ENCODE results near the gene TMBIM1.

The TMBIM1 gene

DNA sequence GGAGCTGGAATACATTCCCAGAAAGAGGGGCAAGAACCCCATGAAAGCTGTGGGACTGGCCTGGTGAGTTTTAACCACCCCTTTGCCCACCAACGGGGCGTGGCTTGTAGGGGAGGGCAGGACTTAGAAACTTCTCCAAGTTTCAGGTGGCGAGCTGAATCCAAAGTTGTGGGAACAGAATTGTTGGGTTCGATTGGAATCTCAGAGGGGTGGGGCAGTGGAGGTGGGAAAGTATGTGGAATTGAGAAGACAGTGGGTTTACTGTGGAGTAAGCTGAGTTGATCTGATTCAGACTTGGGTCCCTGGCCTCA, 20.9 kb downstream of the TMBIM1 start:
- DNase-seq, result no peak

DNA sequence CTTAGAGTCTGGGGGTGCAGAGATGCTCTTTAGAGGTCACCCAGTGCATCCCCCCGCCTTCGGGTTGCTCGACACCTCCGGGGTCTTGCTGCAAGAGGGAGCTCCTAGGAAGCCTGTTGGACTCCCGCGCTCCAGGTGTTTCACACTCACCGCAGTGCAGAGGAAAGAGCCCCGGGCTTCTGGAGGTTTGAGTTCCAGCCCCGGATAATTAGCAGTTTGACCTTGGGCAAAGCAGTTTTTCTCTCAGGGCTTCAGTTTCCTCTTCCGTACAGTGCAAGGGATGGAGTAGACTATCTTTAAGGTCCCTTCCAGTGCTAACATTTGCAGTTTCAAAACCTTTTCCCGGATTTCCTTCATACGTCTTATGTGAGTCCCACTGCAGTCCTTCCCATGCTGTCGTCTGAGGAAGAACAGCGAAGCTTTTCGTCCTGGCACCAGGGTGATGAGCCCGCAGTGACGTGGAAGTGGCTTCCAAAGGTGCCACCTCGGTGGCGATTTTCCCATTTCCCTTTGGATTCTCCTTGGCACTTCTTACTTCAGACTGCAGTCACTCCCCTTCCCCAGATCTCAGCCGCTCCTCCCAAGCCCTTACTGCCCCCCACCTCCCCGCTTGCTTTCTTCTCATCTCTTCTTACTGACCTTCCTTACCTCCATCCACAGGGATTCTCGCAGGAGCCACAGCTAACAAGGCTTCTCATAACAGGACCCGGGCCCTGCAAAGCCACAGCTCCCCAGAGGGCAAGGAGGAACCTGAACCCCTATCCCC, 21.4 kb downstream of the TMBIM1 start:
- DNase-seq, result no peak

DNA sequence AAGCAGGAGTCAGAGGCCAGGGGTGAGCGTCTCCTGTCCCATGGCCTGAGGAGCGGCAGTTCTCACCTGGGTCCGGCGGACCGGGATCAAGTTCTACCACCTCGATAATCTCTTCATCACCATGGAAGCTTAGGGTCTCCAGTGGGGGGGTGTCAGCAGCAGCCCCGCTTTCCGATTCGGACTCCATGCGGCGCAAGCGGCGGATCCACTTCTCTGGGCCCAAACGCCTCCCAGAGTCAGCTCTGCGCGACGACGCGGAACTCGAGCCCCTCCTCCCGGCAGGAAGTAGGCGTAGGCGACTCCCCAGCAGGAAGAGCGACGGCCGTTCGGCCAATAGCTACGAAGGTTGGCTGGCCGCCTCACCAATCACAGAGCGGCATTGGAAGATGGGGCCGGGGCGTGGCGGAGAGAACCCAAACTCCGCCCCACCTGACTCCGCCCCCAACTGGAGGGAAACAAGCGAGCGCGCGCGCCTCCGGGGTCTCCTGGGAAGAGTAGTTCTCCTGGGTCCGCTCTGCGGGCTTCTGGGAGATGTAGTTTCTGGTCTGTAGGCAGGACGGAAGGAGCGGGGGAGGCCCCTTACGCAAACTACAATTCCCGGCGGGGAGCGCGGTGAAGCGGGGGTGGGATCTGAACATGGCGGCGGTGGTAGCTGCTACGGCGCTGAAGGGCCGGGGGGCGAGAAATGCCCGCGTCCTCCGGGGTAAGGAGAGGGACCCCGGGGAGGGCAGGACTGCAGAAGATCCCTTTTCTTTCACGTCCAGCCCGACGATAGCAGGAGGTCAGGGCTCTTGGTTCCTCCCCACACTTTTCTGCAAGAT, 22.2 kb downstream of the TMBIM1 start, which contains the start of the genes AAMP and PNKD:
TSS of gene AAMP (minus strand) at position 238 of the 821 bp plus-strand sequence. CDS start at position 187, 51 bp downstream.
TSS of gene PNKD (plus strand) at position 620 of the 821 bp plus-strand sequence. CDS start at position 637, 17 bp downstream.
- DNase-seq, result peak; percentile 100

DNA sequence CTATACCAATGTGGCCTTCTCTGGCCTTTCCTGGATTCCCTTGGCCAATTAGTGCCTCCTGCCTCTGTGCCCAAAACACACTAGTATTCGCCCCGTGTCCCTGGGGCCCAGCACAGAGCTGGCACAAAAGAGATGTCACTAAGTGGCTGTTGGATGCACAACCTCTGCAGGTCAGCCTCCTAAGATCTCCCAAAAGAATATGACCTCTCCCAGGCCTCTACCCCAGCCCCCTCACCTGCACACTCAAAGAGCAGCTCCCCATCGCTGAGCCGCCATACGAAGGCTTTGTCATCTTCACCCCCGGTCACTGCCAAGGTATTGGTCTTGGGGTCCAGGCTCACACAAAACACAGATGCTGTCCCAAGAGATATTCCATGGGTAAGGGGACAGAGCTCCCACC, 25.0 kb downstream of the TMBIM1 start:
- DNase-seq, result no peak

DNA sequence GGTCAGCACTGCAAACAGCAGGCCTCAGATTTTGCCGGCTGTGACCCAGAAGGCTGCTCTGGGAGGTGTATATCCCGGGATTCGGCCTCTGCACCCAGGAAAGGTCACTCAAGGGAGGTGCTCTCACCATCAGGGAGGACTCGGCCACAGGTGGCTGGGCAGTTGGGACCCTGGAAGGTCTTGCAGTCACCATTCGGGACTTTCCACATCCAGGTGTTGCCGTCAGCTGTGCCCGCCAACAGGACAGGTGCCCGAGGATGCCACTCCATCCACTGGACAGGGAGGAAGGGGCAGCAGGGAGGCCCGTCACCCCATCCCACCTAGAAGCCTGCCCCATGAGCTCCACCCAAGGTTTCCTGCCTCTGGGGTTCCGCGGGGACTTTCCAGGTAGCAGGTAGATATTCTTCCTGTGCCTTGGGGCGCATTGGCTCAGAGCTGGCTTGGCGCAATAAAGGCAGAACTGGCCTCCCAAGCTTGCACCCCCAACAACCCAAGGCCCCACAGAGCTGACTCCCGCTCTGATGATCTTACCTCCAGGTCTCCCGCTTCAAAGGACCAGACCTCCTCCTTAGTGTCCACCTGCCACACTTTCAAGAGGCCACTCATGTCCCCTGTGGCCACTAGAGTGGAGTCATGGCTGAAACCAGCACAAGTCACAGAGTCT, 25.9 kb downstream of the TMBIM1 start:
- DNase-seq, result no peak

DNA sequence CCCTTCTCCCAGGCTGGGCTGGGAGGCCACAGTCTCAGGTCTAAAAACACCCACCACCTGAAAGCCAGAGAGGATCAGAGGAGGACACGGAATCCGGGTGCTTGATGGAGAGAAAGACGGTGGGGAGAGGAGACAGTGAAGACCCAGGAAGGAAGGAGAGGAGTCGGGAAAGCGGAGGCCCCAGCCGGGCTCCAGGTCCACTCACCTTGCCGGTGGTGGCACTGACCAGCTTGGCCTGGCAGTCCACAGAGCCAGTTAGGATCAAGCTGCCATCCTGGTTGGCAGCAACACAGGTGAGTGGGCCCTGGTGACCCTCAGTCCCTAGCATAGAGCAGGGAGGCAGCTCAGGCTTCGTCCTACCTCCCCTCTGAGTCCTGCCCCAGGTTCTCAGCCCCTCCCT, 26.7 kb downstream of the TMBIM1 start:
- DNase-seq, result no peak

DNA sequence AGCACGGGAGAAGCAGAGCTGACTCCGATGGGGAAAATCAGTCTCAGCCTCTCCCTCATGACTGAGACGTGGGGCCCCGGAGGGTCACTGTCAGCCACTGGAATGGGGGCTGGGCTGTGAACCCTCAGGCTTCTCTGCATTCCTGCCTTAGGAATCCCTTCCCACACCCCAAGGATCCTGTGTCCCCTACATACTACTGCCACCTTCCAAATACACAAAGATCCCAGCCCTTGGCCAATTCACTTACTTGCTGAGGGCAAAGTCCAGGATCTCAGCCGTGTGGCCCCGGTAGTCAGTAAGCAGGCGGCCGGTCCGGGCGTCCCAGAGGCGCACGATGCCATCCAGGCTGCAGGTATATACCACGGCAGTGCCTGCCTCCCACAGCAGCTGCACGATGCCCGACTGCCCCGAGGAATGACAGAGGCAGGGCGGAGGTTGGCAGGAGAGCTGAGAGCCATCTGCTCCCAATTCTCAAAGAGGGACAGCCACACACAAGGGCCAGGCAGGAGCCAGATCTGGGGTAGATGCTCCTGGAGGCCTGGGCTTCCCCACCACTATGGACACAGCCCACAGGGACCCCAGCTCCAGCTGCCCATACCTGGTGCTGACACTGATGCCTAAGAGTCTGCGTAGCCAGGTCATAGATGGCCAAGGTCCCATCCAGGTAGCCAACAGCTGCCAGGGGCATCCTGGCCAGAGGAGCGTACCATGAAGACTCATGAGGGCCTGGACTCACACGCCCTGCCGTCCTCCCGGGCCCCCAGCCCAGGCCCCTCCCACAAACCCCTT, 27.3 kb downstream of the TMBIM1 start:
- DNase-seq, result no peak

DNA sequence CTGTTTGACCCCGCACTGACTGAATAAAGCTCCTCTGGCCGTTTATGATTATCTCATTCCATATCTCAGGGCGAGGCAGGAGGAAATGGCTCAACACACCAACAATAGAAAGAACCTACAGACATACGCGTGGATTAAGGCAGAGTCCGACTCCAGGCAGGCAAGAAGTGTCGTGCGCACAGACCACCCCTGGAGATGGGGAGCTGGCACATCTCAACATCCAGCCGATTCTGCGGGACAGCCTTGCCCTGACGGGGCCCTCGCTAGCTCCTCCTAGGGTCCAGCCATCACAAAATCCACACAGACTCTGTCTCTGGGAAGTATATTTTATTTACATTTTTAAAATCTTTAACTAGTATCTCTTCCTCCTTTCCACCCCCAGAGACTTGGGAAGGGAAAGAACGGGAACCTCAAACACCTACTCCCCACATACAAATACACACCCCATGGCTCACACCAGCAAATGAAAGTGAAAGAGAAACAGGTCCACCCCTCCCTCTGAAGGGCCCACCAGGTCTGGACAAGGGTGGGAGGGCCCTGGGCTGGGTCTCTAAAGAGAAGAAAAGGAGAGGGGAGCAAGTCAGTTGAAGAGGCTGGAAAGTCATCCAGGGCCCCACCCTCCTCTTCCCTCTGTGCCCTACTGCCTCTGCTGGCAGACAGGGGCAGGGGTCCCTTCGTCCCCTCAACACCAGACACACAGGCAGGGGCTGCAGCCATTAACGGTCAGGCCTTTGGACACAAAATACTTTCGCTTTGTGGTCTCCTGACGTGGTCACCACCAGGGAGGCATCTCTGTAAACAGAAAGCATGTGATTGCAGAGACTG, 28.3 kb downstream of the TMBIM1 start:
- no peak for DNase-seq

DNA sequence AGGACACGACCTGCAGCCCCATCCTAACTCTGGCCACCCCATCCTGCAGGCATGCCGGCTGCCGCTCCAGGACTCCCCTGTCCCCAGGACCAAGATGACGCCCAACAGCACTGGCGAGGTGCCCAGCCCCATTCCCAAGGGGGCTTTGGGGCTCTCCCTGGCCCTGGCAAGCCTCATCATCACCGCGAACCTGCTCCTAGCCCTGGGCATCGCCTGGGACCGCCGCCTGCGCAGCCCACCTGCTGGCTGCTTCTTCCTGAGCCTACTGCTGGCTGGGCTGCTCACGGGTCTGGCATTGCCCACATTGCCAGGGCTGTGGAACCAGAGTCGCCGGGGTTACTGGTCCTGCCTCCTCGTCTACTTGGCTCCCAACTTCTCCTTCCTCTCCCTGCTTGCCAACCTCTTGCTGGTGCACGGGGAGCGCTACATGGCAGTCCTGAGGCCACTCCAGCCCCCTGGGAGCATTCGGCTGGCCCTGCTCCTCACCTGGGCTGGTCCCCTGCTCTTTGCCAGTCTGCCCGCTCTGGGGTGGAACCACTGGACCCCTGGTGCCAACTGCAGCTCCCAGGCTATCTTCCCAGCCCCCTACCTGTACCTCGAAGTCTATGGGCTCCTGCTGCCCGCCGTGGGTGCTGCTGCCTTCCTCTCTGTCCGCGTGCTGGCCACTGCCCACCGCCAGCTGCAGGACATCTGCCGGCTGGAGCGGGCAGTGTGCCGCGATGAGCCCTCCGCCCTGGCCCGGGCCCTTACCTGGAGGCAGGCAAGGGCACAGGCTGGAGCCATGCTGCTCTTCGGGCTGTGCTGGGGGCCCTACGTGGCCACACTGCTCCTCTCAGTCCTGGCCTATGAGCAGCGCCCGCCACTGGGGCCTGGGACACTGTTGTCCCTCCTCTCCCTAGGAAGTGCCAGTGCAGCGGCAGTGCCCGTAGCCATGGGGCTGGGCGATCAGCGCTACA, 29.4 kb downstream of the TMBIM1 start:
- DNase-seq, result no peak

DNA sequence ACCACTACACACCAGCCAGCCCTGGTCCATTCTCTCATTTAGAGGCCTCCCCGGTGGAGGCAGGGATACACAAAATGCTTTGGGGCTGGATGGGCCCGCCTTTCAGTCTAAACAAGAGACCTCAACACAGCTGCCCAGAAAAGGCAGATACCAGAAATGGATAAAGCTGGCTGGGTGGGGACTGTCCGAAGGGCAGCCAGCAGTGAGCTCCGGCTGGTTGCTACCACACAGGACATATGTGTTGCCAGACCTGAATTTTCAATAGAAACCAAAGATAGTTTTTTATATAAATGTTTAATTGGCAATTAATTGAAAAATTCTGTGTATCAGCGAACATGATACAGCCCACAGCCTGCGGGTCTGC, 30.1 kb downstream of the TMBIM1 start:
- no peak for DNase-seq

DNA sequence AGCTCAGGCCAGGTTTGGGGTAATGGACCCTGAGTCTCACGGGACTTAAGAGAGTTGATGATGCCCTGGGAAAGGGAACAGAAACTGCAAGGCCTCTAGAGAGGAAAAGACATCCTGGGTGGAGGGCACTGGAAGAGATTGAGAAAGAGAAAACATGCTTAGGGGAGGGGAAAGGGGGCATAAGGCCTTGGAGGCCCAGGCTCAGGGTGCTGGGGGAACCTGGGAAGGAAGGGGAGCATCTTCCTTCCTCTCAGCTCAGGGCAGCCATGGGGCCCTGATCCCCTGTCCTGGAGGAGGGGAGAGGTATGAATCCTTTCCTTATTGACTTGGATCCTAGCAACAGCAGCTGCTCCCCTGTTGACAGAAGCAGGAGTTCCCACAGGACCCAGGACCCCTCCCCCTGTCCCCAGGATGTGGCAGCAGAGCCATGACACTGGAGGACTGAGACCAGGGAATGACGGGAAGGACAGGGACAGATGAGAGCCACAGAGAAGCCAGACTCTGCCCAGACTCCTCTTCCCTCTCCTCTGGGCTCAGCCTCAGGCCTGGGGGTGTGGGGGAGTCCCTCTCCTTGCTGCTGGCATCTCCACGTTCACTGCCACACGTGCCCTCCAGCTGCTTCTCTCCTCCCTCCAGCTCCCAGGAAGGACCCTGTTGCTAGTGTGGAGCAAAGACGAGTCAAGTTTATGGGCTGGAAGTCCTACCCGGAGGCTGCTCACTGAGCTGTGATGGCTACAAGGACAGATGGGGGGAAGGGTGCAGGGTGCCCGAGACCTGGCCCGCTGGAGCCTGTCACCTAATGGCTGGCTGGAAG, 30.7 kb downstream of the TMBIM1 start:
- no peak for DNase-seq

DNA sequence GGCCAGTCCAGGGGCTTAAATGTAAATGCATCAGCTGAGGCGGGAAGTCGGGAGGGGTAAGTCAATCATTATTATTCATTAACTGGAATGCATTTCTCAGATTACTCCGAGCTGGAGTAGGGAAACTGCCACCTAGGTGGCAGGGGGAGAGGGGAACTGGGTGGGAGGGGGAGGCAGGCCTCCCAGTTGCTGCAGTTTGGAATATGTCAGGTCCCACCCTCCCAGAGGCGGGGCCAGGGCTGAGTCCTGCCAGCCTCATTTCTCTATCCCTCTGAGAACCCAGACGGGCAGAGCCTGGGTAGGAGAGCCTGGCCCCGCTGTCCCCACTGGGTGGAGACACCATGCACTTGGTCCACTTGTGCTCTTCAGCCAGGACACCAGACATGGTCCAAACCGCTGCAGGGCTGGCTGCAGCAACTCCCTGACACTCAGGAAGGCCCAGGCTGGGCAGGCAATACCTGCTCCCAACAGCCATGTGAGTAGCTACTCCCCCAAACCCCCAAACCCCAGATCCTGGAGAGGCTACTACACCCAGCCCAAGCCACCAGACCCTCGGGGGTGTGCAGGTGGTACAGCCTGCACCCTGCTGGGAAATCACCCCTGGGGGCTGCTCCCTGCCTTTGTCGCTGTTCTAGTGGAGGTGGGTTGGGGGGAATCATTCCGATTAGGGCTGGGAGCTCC, 31.4 kb downstream of the TMBIM1 start, which contains the start of gene GPBAR1:
TSS of gene GPBAR1 (plus strand) at position 274 of the 681 bp plus-strand sequence. CDS start 1,710 bp downstream, outside the sequence.
- DNase-seq, result no peak

DNA sequence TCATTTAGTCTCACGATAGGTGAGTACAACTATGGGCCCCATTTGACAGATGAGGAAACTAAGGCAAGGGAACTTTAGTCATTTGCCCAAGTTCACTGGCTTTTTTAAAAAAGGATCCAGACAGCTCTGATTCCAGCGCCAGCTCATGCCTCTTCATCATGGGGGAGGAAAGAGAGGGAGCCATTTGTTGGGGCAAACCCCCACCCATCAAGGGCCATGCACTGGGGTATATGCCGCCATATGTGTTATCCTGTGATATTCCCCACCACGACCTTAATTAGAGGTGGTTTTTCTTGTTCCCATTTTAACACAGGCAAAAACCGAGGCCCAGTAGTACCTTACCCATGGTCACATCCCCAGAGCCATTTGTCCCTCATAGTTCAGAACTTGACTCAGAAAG, 32.1 kb downstream of the TMBIM1 start:
- DNase-seq, result no peak

DNA sequence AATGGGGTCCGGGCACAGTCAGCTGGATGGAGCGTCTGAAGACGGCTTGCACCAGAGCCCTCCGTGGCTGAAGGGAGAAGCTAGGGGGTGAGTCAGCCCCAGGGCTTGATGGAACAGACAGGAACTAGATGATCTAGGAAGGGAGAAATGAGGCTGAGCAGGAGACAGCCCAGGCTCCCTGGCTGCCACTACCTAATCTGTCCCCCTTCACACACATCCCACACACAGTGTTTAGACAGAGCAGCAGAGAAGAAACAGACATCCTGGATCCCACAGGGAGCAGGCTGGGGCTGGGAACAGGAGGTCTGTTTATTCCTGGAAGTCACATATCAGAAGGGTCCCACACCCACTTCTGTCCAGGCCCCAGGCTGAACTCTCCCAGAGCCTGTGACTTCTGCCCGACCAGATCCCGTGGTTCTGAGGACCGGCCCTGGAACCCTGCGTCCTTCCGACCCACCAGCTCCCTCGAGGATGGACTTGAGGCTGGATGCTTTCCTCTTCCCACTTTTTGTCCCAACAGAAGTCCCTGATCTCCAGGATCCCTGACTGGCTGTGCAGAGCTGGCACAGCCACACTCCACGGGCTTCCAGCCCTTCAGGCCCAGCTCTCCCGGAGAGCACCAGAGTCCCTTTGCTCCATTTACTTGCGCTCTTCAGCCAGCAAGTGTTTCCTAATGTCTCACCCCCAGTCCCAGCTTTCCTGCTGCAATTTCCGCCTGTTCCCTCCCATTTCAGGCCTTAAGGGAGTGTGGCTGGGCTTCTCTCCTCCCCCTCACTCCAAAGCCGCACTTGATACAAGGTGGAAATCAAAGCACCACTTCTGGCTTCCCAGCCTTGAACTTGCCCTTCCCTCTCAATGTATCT, 33.0 kb downstream of the TMBIM1 start:
- no peak for DNase-seq

DNA sequence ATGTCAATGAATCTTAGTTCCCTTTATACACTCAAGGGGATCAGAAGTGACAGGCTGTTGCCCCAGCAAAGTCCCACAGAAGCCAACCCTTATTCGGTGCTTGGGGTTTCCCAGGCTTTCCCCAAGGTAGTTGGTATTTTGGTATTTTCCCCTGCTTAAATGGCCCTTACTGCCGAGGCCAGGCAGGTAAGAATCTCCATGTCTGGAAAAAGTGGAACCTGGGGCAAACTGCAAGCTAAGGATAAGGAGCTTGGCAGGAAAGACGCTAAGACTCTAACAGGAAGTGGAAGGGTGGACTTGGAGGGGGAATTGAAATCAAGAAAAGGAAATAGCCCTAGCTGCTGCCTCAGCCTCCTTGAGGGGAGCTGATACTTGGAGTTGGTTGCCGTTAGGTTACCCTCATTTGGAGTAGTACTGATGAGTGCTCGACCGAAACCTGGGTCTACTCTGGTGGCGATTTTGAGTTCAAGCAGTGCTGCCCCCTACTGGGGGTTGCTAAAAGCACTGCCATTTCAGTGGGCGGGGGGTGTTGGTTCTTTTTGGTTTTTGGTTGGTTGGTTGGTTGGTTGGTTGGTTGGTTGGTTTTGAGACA, 34.8 kb downstream of the TMBIM1 start:
- peak; percentile 88 for DNase-seq

DNA sequence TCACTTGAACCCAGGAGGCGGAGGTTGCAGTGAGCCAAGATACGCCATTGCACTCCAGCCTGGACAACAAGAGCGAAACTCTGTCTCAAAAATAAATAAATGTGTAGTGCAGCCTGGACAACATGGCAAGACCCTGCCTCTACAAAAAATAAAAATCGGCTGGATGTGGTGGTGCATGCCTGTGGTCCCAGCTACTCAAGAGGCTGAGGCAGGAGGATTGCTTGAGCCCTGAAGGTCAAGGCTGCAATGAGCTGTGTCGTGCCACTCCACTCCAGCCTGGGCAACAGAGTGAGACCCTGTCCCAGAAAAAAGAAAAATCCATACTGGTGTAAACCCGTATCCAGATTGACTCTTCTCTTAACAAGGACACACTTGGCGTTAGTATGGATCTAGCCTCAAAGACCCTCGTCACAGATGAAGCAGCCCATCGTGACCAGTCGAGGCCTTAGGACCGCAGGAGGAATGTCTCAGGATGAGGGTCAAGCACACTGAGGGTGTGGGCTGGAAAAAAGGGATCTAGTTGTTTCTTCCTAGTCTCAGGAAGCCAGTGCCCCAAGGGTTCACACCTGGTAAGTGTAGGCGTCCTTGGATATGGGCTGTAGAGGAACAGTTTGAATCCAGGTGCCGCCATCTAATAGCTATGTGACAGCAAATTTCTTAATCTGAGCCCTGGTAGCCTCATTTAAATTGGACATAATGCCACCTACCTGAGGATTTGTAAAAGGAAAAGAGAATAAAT, 35.5 kb downstream of the TMBIM1 start:
- DNase-seq, result no peak

DNA sequence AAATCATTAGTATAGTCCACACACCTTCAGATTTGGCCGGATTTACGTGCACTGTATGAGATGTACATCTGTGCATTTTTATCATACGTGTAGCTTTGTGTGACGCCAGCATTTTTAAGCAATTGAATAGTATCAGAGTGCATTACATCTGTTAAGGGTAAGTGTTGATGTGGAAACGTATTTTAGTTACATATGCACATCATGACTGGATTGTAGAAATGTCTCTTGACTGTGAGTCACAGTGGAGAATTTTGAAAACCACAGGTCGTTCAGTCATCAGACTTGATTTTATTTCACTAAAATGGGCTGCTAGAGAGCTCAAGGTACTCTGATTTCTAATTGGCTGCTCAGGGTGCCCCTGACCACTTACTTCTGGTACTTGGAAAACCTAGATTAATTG, 36.9 kb downstream of the TMBIM1 start:
- no peak for DNase-seq

Measured in activated CD8-positive, alpha-beta memory T cell treated with anti-CD3 and anti-CD28 coated beads, Interleukin-2, amount 50 U/mL, for 48 hours (primary cell).